GM23248 (cell line): ENCODE data around the gene PPM1L. TPM values are rescaled to one million over a fixed set of nuclear protein-coding genes. Genes with fewer than 3 reads are reported as not detected.

ENCODE experiments used
- DNase-seq: peaks from one replicate; pipeline ENCODE4 v3.0.0-alpha.2; 2015
- H2AFZ ChIP-seq: fragments of 200-600 bp; sonication (generic); 2 replicates; pipeline ENCODE4 v1.6.1; 2016; ENCODE audit warnings: antibody characterized with exemption
- H3F3A ChIP-seq: fragments of 200-600 bp; sonication (generic); 2 replicates; pipeline ENCODE4 v1.6.1; 2016; ENCODE audit warnings: mild to moderate bottlenecking, antibody characterized with exemption, mixed run types; ENCODE audit not compliant: insufficient read depth
- H3K27ac ChIP-seq: fragments of 200-600 bp; sonication (generic); 2 replicates; pipeline ENCODE4 v1.5.1; 2016; ENCODE audit warnings: mild to moderate bottlenecking
- H3K27me3 ChIP-seq: fragments of 200-600 bp; sonication (generic); replicated peaks from 2 replicates; pipeline ENCODE4 v1.6.1; 2016; ENCODE audit warnings: mild to moderate bottlenecking; ENCODE audit not compliant: insufficient read depth
- H3K36me3 ChIP-seq: fragments of 200-600 bp; sonication (generic); 2 replicates; pipeline ENCODE4 v1.6.1; 2016; ENCODE audit warnings: low read depth, mild to moderate bottlenecking
- H3K4me1 ChIP-seq: fragments of 200-600 bp; sonication (generic); 2 replicates; pipeline ENCODE4 v1.6.1; 2016; ENCODE audit warnings: mild to moderate bottlenecking; ENCODE audit not compliant: insufficient read depth
- H3K4me2 ChIP-seq: fragments of 200-600 bp; sonication (generic); one replicate; pipeline ENCODE4 v1.6.1; 2016; ENCODE audit warnings: mild to moderate bottlenecking; ENCODE audit not compliant: unreplicated experiment
- H3K4me3 ChIP-seq: fragments of 200-600 bp; sonication (generic); 2 replicates; pipeline ENCODE4 v1.5.1; 2016; ENCODE audit warnings: mild to moderate bottlenecking
- H3K79me2 ChIP-seq: fragments of 200-600 bp; sonication (generic); 2 replicates; pipeline ENCODE4 v1.6.1; 2016; ENCODE audit warnings: mild to moderate bottlenecking; ENCODE audit not compliant: insufficient read depth
- H3K9ac ChIP-seq: fragments of 200-600 bp; sonication (generic); 2 replicates; pipeline ENCODE4 v1.6.1; 2016; ENCODE audit warnings: mild to moderate bottlenecking
- H3K9me2 ChIP-seq: fragments of 200-600 bp; sonication (generic); 2 replicates; pipeline ENCODE4 v1.6.1; 2016; ENCODE audit warnings: mixed run types, mild to moderate bottlenecking, moderate library complexity; ENCODE audit not compliant: insufficient read depth
- H3K9me3 ChIP-seq: fragments of 200-600 bp; sonication (generic); one replicate; pipeline ENCODE4 v1.6.1; 2017; ENCODE audit warnings: low read depth
- H4K20me1 ChIP-seq: fragments of 200-600 bp; sonication (generic); 2 replicates; pipeline ENCODE4 v1.6.0; 2016; ENCODE audit not compliant: insufficient read depth
- EZH2 ChIP-seq: fragments of 200-600 bp; sonication (generic); IDR thresholded peaks from 2 replicates; pipeline ENCODE4 v1.6.1; 2018; ENCODE audit warnings: antibody characterized with exemption, mild to moderate bottlenecking; ENCODE audit not compliant: insufficient read depth, poor library complexity, severe bottlenecking
- EZH2phosphoT487 ChIP-seq: fragments of 200-600 bp; sonication (generic); IDR thresholded peaks from 2 replicates; pipeline ENCODE4 v1.6.1; 2018; ENCODE audit warnings: antibody characterized with exemption, moderate library complexity, mild to moderate bottlenecking, low read depth; ENCODE audit not compliant: insufficient read depth
- WGBS, 2 experiments: methylation state at CpG; one replicate each; pipeline ENCODE4 v1.1.6; 2015 to 2017; ENCODE audit warnings: low lambda C conversion rate in 2 of 2, low coverage in 1 of 2; ENCODE audit errors: missing lambda C conversion rate in 2 of 2; 5-methylcytosine and 5-hydroxymethylcytosine counted together
- in situ Hi-C: fragments of 300-500 bp; cut with MboI; formaldehyde crosslinking; loops from 2 replicates; pipeline ENCODE4 v1.15.0; 2020
- polyA plus RNA-seq: library from polyadenylated mRNA; unstranded; fragments of >200 nt; fragmentation: Nextera tagmentation; extraction: Ambion mirVana; gene quantifications from 2 replicates; pipeline ENCODE4 v1.2.1, GENCODE V29; 2016
- total RNA-seq: library from RNA; depleted of rRNA; stranded (reverse); fragments of >200 nt; shearing (Covaris generic); gene quantifications from 2 replicates; pipeline ENCODE4 v1.2.3, GENCODE V29; 2014

PPM1L gene
- total and polyA plus RNA-seq, 2 experiments from 2014 or later = under 0.01 to 0.26 TPM

DNA sequence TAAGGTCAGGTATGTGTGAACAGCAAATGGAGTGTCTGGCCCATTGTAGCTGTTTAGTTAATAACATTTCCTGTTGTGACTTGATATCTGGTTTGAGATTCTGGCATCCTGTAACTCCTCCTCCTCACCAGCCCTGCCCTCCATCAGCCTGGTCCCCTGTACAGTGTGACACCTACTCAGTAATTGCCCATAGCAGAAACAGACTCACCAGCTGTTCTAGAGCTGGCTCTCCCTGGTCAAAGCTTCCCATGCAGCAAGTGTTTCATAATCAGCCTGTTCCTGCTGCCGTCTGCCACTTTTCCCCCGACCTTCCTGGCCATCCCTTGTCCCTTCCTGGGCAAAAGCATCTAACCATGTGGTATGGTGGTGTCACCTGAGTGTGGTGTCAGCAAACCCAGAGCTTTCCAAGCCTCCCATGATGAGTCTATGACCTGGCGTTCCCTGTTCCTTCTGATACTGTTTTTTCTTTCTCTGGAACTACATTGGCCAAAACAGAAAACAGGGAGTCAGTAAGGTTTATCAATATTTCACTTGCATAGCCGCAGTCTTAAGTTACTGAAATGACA lies 293.7 kb downstream of the PPM1L start:
- no peak for TF ChIP-seq EZH2phosphoT487
- no peak for TF ChIP-seq EZH2
- Histone ChIP-seq H3K36me3 (no peaks in the 10 kb centered on the region), H3K4me3 (no peak overlapping the region), H4K20me1 (no peaks in the 10 kb centered on the region), H3K4me2 (no peak overlapping the region), H3K9me2 (no peaks in the 10 kb centered on the region), H3K79me2 (no peaks in the 10 kb centered on the region), H2AFZ (no peak overlapping the region), H3F3A (no peaks in the 10 kb centered on the region), H3K9me3 (no peaks in the 10 kb centered on the region), H3K27ac (no peak overlapping the region), H3K9ac (no peak overlapping the region), H3K27me3 (no peaks in the 10 kb centered on the region), H3K4me1 (no peaks in the 10 kb centered on the region)
- DNase-seq = no peak
- 42 to 44% methylated on average over 4 of the region's 4 CpGs for WGBS, 2 experiments
- in situ Hi-C loops = no loop called here

DNA sequence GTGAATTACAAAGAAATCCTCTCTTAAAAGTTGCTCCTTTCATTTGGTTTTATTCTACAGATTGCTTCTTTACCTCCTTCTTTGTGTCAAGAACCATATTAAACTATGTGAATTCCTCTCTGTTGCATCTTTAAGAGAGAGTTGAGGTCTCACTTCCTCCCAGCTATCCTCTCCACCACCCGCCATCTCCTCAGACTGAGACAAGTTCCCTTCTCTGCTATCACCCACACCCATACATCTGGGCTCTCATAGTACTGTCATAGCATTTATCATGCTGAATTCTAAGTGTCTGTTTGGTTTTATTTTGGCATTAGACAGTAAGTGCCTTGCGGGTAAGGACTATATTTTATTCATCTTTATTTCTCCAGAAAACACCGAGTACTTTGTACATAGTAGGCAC lies 294.9 kb downstream of the PPM1L start:
- Histone ChIP-seq H3K79me2 (no peaks in the 10 kb centered on the region), H3K4me3 (no peak overlapping the region), H3K27ac (no peak overlapping the region), H3K36me3 (no peaks in the 10 kb centered on the region), H3K9me3 (no peaks in the 10 kb centered on the region), H4K20me1 (no peaks in the 10 kb centered on the region), H3K27me3 (no peaks in the 10 kb centered on the region), H3F3A (no peaks in the 10 kb centered on the region), H3K9me2 (no peaks in the 10 kb centered on the region), H3K4me1 (no peaks in the 10 kb centered on the region), H2AFZ (no peak overlapping the region), H3K4me2 (no peak overlapping the region), H3K9ac (no peak overlapping the region)
- TF ChIP-seq EZH2phosphoT487 = no peak
- no peak for TF ChIP-seq EZH2
- in situ Hi-C loops = no loop called here
- DNase-seq = no peak
- 80 to 81% methylated on average over 3 of the region's 3 CpGs for WGBS, 2 experiments

DNA sequence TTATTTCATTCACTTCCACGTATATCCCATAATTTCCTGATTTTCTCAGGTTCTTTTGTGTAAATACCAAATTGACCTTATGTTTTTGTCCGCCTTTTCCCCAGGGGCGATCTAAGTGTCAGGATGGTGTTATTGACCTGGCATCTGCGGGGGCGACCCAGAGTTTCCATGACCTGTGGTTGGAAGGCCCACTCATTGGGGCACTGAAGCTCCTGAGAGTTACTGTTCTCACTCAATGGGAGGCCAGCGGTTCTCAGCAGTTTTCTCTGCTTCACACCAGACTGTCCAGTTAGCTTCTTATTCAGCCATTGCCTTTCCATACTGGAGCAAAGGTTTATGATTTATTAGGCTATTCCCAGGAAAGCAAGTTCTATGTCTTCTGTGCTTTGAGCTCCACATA lies 295.8 kb downstream of the PPM1L start:
- Histone ChIP-seq H3K9ac (no peak overlapping the region), H3K79me2 (no peaks in the 10 kb centered on the region), H3K9me2 (no peaks in the 10 kb centered on the region), H3K4me3 (no peak overlapping the region), H4K20me1 (no peaks in the 10 kb centered on the region), H3K36me3 (no peaks in the 10 kb centered on the region), H3K27me3 (no peaks in the 10 kb centered on the region), H3K9me3 (no peaks in the 10 kb centered on the region), H3K4me1 (no peaks in the 10 kb centered on the region), H3K4me2 (no peak overlapping the region), H3K27ac (no peak overlapping the region), H3F3A (no peaks in the 10 kb centered on the region), H2AFZ (no peak overlapping the region)
- no peak for DNase-seq
- in situ Hi-C loops = no loop called here
- 62% methylated on average over 6 of the region's 6 CpGs for WGBS, 2 experiments
- TF ChIP-seq EZH2 = no peak
- no peak for TF ChIP-seq EZH2phosphoT487

DNA sequence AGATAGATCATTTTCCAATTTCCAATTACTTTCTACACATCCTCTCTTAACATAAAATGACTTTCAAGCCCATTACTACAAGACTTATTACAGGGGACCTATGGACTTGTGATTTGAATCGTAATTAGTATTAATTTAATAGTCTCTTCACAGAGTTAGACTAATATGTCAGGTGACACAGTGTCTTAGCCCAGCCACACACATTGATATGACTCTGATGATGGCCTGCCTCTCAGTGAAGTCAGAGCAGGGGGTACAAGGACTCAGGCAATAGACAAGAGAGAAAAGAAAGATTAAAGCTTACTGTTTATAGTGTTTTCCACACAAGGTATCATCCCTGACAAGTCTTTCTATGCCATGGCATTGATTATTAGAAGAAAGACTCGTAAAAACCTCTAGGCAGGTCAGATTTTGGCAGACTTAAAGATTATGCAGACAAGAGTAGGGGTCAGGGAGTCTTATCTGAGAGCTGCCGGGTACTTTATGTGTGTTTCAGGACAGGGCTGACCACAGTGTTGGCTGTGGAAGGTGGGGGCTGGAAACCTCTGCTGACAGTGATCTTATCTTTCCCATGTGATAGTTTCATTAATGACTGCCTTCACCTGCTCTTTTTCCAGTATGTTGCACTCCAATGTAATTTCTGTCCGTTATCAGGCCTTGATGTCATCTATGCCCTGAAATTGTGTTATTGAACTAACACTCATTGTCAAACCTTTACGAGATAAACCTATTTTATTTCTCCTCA lies 299.0 kb downstream of the PPM1L start:
- no peak overlapping the region for H3K9ac ChIP-seq
- H3K4me3 ChIP-seq = no peak overlapping the region
- WGBS, 2 experiments = 35 to 47% methylated on average over 5 of the region's 5 CpGs

More for the DNA sequence above, 299.0 kb downstream of the PPM1L start:
- no peaks in the 10 kb centered on the region for H3K9me2 ChIP-seq
- no peaks in the 10 kb centered on the region for H3K79me2 ChIP-seq
- no peak overlapping the region for H3K4me2 ChIP-seq
- no peak for DNase-seq
- H3K36me3 ChIP-seq = no peaks in the 10 kb centered on the region
- no peak overlapping the region for H2AFZ ChIP-seq
- H3K27me3 ChIP-seq = no peaks in the 10 kb centered on the region
- no peak for TF ChIP-seq EZH2phosphoT487
- no peak for TF ChIP-seq EZH2
- H3F3A ChIP-seq = no peaks in the 10 kb centered on the region
- no peaks in the 10 kb centered on the region for H3K9me3 ChIP-seq
- no peak overlapping the region for H3K27ac ChIP-seq
- no peaks in the 10 kb centered on the region for H3K4me1 ChIP-seq
- in situ Hi-C loops = no loop called here
- no peaks in the 10 kb centered on the region for H4K20me1 ChIP-seq
